Psoas muscle (tissue), 8 donors: Measurements from ENCODE around the gene BCAN. TPM values are rescaled to one million over a fixed set of nuclear protein-coding genes. Genes with fewer than 3 reads are reported as not detected.

Source experiments
- ATAC-seq, 4 donors: fragments of 200-7000 bp; cut with Tn5 transposase; one replicate each; pipeline ENCODE4 v1.9.1; 2020; ENCODE audit warnings: moderate library complexity in 3 of 4, mild to moderate bottlenecking in 2 of 4
- DNase-seq, 2 donors: peaks; one replicate each; pipeline ENCODE4 v3.0.0-alpha.2; 2020
- H3K27ac ChIP-seq: fragments of 200-600 bp; one replicate; pipeline ENCODE4 v1.8.0; 2022
- H3K27me3 ChIP-seq, 3 donors: fragments of 200-600 bp in 1 of 3; one replicate each; pipeline versions ENCODE4 v1.6.1 to v1.8.0; 2013 to 2022; ENCODE audit warnings: low read length in 2 of 3, mild to moderate bottlenecking in 2 of 3, moderate library complexity in 1 of 3; ENCODE audit not compliant: insufficient read depth in 3 of 3
- H3K36me3 ChIP-seq, 2 donors: fragments of 200-600 bp in 1 of 2; one replicate each; pipeline versions ENCODE4 v1.6.1 to v1.8.0; 2013 to 2022; ENCODE audit warnings: low read depth in 1 of 2, mild to moderate bottlenecking in 1 of 2, moderate library complexity in 1 of 2; ENCODE audit not compliant: insufficient read depth in 1 of 2
- H3K4me1 ChIP-seq: fragments of 200-600 bp; one replicate; pipeline ENCODE4 v1.8.0; 2022
- H3K4me3 ChIP-seq: fragments of 200-600 bp; one replicate; pipeline ENCODE4 v1.8.0; 2022; ENCODE audit warnings: mild to moderate bottlenecking
- H3K9me3 ChIP-seq: fragments of 200-600 bp; one replicate; pipeline ENCODE4 v1.8.0; 2022
- WGBS, 3 donors: extraction: QIAGEN DNeasy Blood & Tissue Kit; methylation state at CpG; one replicate each; pipeline versions ENCODE4 v1.1.6 to v1.1.7; 2013; 5-methylcytosine and 5-hydroxymethylcytosine counted together
- intact Hi-C, 2 donors: fragments of 100-400 bp; cut with DNase I; formaldehyde crosslinking; loops; one replicate each; pipeline versions ENCODE4 v1.11.0 to v1.14.2; 2022
- polyA plus RNA-seq, 3 donors: library from polyadenylated mRNA; stranded (reverse); fragments of 200-250 nt; gene quantifications; one replicate each; pipeline ENCODE4 v1.2.3, GENCODE V29; 2013
- total RNA-seq, 4 donors: library from RNA; stranded (reverse); fragmentation: NEBNext Ultra II Directional in 2 of 4; extraction: Animal tissue kit (Norgen Biotek cat#: 25700) in 2 of 4; gene quantifications; one replicate each; pipeline versions ENCODE4 v1.2.1 to v1.2.4, GENCODE V29; 2021 to 2023
- TF ChIP-seq, protein P1 (sequence below): fragments of 200-600 bp; IDR thresholded peaks from one replicate; pipeline ENCODE4 v1.8.0; 2022; ENCODE audit warnings: antibody characterized with exemption
- donor health status: healthy with polysubstance abuse.
- donor health status: DM: no; HTN: no; CAD: no; lungs with moderate emphysema.
- donor health status: Bipolar disorder and iron deficiency.
- donor health status: healthy.
- donor health status: DM: yes; HTN: yes; CAD: no.
- donor health status: DM: no; HTN: no; CAD: no.
- donor health status: DM: no; HTN: no; CAD: no.
- donor health status: DM: yes; HTN: yes; CAD: no.

BCAN gene
- total and polyA plus RNA-seq, 7 donors, result 0.06 to 0.36 (median 0.18) TPM; not detected in 3

DNA sequence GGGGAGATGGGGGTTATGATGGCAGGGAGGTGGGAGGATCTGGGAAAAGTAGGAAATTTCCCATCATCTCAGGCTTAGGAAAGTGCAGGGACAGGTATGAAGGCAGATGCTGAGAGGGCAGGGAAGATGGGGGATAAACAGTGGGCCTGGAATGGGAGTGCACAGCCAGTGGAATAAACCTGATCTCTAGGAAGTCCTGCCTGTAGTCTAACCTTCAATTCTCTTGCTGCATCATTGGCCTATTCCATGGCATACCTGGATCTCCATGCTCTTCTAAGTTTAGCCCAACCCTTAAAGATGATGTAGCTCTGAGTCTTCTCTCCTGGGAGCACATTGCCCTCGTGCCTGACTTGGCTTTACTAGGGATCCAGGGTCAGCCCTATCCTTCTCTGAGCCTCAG, 2.7 kb downstream of the BCAN start:
- 31 to 41% (median 38%) methylated on average over 1 of the region's 1 CpG for WGBS, 3 donors
- DNase-seq (no peak), ATAC-seq (no peak)
- Histone ChIP-seq H3K4me3 (no peak overlapping the region), H3K27me3 (peaks cover 0 to 77% (median 15%) of the 10 kb centered on the region in 3 donors), H3K9me3 (no peaks in the 10 kb centered on the region), H3K27ac (no peak overlapping the region), H3K36me3 (no peaks in the 10 kb centered on the region), H3K4me1 (peaks cover 21% of the 10 kb centered on the region)
- intact Hi-C loops, result no loop called here
- TF ChIP-seq, protein P1, sequence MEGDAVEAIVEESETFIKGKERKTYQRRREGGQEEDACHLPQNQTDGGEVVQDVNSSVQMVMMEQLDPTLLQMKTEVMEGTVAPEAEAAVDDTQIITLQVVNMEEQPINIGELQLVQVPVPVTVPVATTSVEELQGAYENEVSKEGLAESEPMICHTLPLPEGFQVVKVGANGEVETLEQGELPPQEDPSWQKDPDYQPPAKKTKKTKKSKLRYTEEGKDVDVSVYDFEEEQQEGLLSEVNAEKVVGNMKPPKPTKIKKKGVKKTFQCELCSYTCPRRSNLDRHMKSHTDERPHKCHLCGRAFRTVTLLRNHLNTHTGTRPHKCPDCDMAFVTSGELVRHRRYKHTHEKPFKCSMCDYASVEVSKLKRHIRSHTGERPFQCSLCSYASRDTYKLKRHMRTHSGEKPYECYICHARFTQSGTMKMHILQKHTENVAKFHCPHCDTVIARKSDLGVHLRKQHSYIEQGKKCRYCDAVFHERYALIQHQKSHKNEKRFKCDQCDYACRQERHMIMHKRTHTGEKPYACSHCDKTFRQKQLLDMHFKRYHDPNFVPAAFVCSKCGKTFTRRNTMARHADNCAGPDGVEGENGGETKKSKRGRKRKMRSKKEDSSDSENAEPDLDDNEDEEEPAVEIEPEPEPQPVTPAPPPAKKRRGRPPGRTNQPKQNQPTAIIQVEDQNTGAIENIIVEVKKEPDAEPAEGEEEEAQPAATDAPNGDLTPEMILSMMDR, result no peak

DNA sequence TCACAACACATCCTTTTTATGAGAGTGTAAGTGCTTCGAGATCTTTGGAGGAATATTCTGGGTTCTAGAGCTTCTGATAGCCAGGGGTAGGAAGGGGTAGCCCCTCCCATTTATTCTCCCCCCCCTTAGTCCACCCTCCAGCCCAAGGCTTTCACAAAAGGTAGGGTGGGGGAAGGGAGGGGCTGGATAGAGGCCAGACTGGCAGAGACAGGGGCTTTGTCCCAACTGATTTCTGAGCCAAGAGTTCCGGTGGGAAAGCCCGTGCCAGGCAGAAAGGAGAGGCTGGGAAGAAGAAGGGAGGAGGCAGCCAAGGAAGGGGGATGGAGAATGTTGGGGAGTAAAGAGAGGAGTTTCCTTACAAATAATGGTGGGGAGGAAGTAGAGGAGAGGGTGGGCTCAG, 3.1 kb downstream of the BCAN start:
- ATAC-seq, result no peak
- peaks cover 17% of the 10 kb centered on the region for H3K4me1 ChIP-seq
- peaks cover 0 to 81% (median 15%) of the 10 kb centered on the region in 3 donors for H3K27me3 ChIP-seq
- TF ChIP-seq, protein P1, result no peak
- no peak for DNase-seq
- H3K36me3 ChIP-seq, result no peaks in the 10 kb centered on the region
- H3K9me3 ChIP-seq, result no peaks in the 10 kb centered on the region
- no peak overlapping the region for H3K4me3 ChIP-seq
- 26 to 42% (median 32%) methylated on average over 3 of the region's 3 CpGs for WGBS, 3 donors
- intact Hi-C loops, result no loop called here
- no peak overlapping the region for H3K27ac ChIP-seq

DNA sequence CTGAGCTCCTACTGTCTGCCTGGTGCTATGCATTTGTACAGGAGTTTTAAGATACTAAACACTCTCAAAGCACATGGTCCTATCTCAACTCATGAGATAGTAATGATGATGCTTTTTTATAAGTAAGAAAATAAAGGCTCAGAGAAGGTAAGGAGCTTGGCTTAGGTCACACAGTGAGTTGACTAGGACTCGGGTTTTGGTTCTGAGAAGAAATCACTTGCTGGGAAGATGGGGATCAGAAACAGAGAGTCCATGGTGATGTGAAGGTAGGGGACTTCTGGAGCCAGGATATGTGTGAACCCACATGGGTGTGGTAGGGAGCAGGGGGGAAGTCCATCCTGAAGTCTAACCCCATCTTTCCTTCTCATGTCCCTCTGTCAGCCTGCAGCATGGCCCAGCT, 3.7 kb downstream of the BCAN start:
- Histone ChIP-seq H3K4me3 (no peak overlapping the region), H3K36me3 (no peaks in the 10 kb centered on the region), H3K27me3 (peaks cover 0 to 86% (median 20%) of the 10 kb centered on the region in 3 donors), H3K27ac (no peak overlapping the region), H3K9me3 (no peaks in the 10 kb centered on the region), H3K4me1 (peaks cover 14% of the 10 kb centered on the region)
- DNase-seq (no peak), ATAC-seq (no peak)
- TF ChIP-seq, protein P1, result no peak
- WGBS, 3 donors, result 83 to 95% (median 84%) methylated on average over 1 of the region's 1 CpG
- intact Hi-C loops, result no loop called here

DNA sequence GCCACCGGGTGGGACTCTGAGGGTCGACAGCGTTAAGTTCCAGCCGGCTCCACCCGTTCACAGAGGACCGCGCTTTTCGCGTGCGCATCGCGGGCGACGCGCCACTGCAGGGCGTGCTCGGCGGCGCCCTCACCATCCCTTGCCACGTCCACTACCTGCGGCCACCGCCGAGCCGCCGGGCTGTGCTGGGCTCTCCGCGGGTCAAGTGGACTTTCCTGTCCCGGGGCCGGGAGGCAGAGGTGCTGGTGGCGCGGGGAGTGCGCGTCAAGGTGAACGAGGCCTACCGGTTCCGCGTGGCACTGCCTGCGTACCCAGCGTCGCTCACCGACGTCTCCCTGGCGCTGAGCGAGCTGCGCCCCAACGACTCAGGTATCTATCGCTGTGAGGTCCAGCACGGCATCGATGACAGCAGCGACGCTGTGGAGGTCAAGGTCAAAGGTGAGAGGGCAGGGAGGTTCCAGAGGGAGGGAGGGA, 4.9 kb downstream of the BCAN start:
- H3K4me1 ChIP-seq, result peaks cover 7% of the 10 kb centered on the region
- ATAC-seq, result no peak
- WGBS, 3 donors, result 14 to 17% (median 15%) methylated on average over 28 to 51 of the region's 51 CpGs
- no peak overlapping the region for H3K4me3 ChIP-seq
- peaks cover 0 to 92% (median 20%) of the 10 kb centered on the region in 3 donors for H3K27me3 ChIP-seq
- TF ChIP-seq, protein P1, result no peak
- no peak overlapping the region for H3K27ac ChIP-seq
- no peaks in the 10 kb centered on the region for H3K9me3 ChIP-seq
- intact Hi-C loops, result no loop called here
- no peak for DNase-seq
- no peaks in the 10 kb centered on the region for H3K36me3 ChIP-seq

DNA sequence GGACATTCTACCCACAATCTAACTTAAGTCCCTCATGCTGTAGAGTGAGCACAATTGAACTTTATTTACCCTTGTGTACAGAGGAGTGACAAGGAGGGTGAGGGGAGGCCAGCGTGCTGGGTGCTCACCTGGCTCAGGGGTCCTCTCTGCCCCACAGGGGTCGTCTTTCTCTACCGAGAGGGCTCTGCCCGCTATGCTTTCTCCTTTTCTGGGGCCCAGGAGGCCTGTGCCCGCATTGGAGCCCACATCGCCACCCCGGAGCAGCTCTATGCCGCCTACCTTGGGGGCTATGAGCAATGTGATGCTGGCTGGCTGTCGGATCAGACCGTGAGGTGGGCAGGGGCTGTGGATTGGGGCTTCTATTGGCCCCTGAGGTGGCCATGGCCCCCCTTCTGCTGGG, 5.4 kb downstream of the BCAN start:
- no peak for ATAC-seq
- H3K4me3 ChIP-seq, result no peak overlapping the region
- no peak overlapping the region for H3K27ac ChIP-seq
- H3K36me3 ChIP-seq, result no peaks in the 10 kb centered on the region
- H3K27me3 ChIP-seq, result peaks cover 0 to 87% (median 21%) of the 10 kb centered on the region in 3 donors
- no peaks in the 10 kb centered on the region for H3K9me3 ChIP-seq
- intact Hi-C loops, result no loop called here
- H3K4me1 ChIP-seq, result peaks cover under 1% of the 10 kb centered on the region
- TF ChIP-seq, protein P1, result no peak
- WGBS, 3 donors, result 73 to 81% (median 79%) methylated on average over 10 of the region's 10 CpGs
- no peak for DNase-seq
